Measurements from ENCODE around the gene KCNK17.

Gene KCNK17

GRCh38 chr6:39344821-39345280 lies 30.6 kb upstream of the KCNK17 start:
- no peaks in the 10 kb centered on the region for H3K4me1 Mint-ChIP-seq
- peaks cover 15% of the 10 kb centered on the region for H3K27me3 Mint-ChIP-seq
- no peaks in the 10 kb centered on the region for H3K36me3 Mint-ChIP-seq (ENCODE audit: insufficient read depth)
- no peak for ATAC-seq (replicated peaks; ENCODE audit: extremely low read depth, poor library complexity, severe bottlenecking)
- no peaks in the 10 kb centered on the region for H3K9me3 Mint-ChIP-seq
- H3K27ac Mint-ChIP-seq (ENCODE audit: low read depth) = no peak overlapping the region
- no peak for DNase-seq (ENCODE audit: low spot score in 2 of 2)
- H3K4me3 Mint-ChIP-seq = no peak overlapping the region

GRCh38 chr6:39343396-39343870 lies 29.2 kb upstream of the KCNK17 start:
- no peak for DNase-seq (ENCODE audit: low spot score in 2 of 2)
- Mint-ChIP-seq H3K4me1 (no peaks in the 10 kb centered on the region), H3K27me3 (peaks cover 26% of the 10 kb centered on the region), H3K27ac (ENCODE audit: low read depth) (no peak overlapping the region), H3K36me3 (ENCODE audit: insufficient read depth) (no peaks in the 10 kb centered on the region), H3K9me3 (no peaks in the 10 kb centered on the region), H3K4me3 (no peak overlapping the region)
- ATAC-seq (replicated peaks; ENCODE audit: extremely low read depth, poor library complexity, severe bottlenecking) = no peak

GRCh38 chr6:39342692-39343395 lies 28.6 kb upstream of the KCNK17 start:
- Mint-ChIP-seq H3K4me3 (no peak overlapping the region), H3K9me3 (no peaks in the 10 kb centered on the region), H3K27ac (ENCODE audit: low read depth) (no peak overlapping the region), H3K36me3 (ENCODE audit: insufficient read depth) (no peaks in the 10 kb centered on the region), H3K4me1 (no peaks in the 10 kb centered on the region), H3K27me3 (peaks cover 26% of the 10 kb centered on the region)
- no peak for DNase-seq (ENCODE audit: low spot score in 2 of 2)
- peak; percentile 14 for ATAC-seq (replicated peaks; ENCODE audit: extremely low read depth, poor library complexity, severe bottlenecking)

- H3K4me3 Mint-ChIP-seq = no peak overlapping the region
These were observed 27.7 kb upstream of the KCNK17 start for GRCh38 chr6:39341937-39342336.

GRCh38 chr6:39341352-39341751 lies 27.1 kb upstream of the KCNK17 start:
- no peaks in the 10 kb centered on the region for H3K36me3 Mint-ChIP-seq (ENCODE audit: insufficient read depth)
- ATAC-seq (replicated peaks; ENCODE audit: extremely low read depth, poor library complexity, severe bottlenecking) = no peak

More at GRCh38 chr6:39341937-39342336, 27.7 kb upstream of the KCNK17 start:
- no peak for ATAC-seq (replicated peaks; ENCODE audit: extremely low read depth, poor library complexity, severe bottlenecking)
- H3K27me3 Mint-ChIP-seq = peaks cover 30% of the 10 kb centered on the region
- H3K27ac Mint-ChIP-seq (ENCODE audit: low read depth) = no peak overlapping the region
- no peaks in the 10 kb centered on the region for H3K9me3 Mint-ChIP-seq
- peaks cover 5% of the 10 kb centered on the region for H3K4me1 Mint-ChIP-seq
- no peak for DNase-seq (ENCODE audit: low spot score in 2 of 2)
- H3K36me3 Mint-ChIP-seq (ENCODE audit: insufficient read depth) = no peaks in the 10 kb centered on the region

GRCh38 chr6:39339868-39340550 lies 25.8 kb upstream of the KCNK17 start:
- H3K4me1 Mint-ChIP-seq = peaks cover 18% of the 10 kb centered on the region
- no peak overlapping the region for H3K4me3 Mint-ChIP-seq
- H3K9me3 Mint-ChIP-seq = no peaks in the 10 kb centered on the region
- DNase-seq (ENCODE audit: low spot score in 2 of 2) = no peak
- H3K36me3 Mint-ChIP-seq (ENCODE audit: insufficient read depth) = no peaks in the 10 kb centered on the region
- no peak overlapping the region for H3K27ac Mint-ChIP-seq (ENCODE audit: low read depth)
- H3K27me3 Mint-ChIP-seq = peaks cover 30% of the 10 kb centered on the region
- ATAC-seq (replicated peaks; ENCODE audit: extremely low read depth, poor library complexity, severe bottlenecking) = no peak

More at GRCh38 chr6:39341352-39341751, 27.1 kb upstream of the KCNK17 start:
- no peak overlapping the region for H3K27ac Mint-ChIP-seq (ENCODE audit: low read depth)
- H3K4me1 Mint-ChIP-seq = peaks cover 11% of the 10 kb centered on the region
- no peak overlapping the region for H3K4me3 Mint-ChIP-seq
- H3K9me3 Mint-ChIP-seq = no peaks in the 10 kb centered on the region
- peaks cover 30% of the 10 kb centered on the region for H3K27me3 Mint-ChIP-seq
- DNase-seq (ENCODE audit: low spot score in 2 of 2) = no peak

- Mint-ChIP-seq H3K4me1 (peaks cover 18% of the 10 kb centered on the region), H3K4me3 (no peak overlapping the region), H3K9me3 (no peaks in the 10 kb centered on the region), H3K27me3 (peaks cover 30% of the 10 kb centered on the region), H3K27ac (ENCODE audit: low read depth) (no peak overlapping the region), H3K36me3 (ENCODE audit: insufficient read depth) (no peaks in the 10 kb centered on the region)
- ATAC-seq (replicated peaks; ENCODE audit: extremely low read depth, poor library complexity, severe bottlenecking) (no peak), DNase-seq (ENCODE audit: low spot score in 2 of 2) (no peak)
These were observed 25.1 kb upstream of the KCNK17 start for GRCh38 chr6:39339096-39339867.

GRCh38 chr6:39338397-39338796 lies 24.2 kb upstream of the KCNK17 start:
- Mint-ChIP-seq H3K27ac (ENCODE audit: low read depth) (no peak overlapping the region), H3K4me1 (peaks cover 18% of the 10 kb centered on the region), H3K4me3 (no peak overlapping the region), H3K27me3 (peaks cover 30% of the 10 kb centered on the region), H3K9me3 (no peaks in the 10 kb centered on the region), H3K36me3 (ENCODE audit: insufficient read depth) (no peaks in the 10 kb centered on the region)
- DNase-seq (ENCODE audit: low spot score in 2 of 2) (no peak), ATAC-seq (replicated peaks; ENCODE audit: extremely low read depth, poor library complexity, severe bottlenecking) (no peak)

- H3K9me3 Mint-ChIP-seq = no peaks in the 10 kb centered on the region
- H3K27me3 Mint-ChIP-seq = peaks cover 49% of the 10 kb centered on the region
- no peak for DNase-seq (ENCODE audit: low spot score in 2 of 2)
- H3K4me1 Mint-ChIP-seq = peaks cover 18% of the 10 kb centered on the region
- H3K36me3 Mint-ChIP-seq (ENCODE audit: insufficient read depth) = no peaks in the 10 kb centered on the region
- no peak overlapping the region for H3K27ac Mint-ChIP-seq (ENCODE audit: low read depth)
- ATAC-seq (replicated peaks; ENCODE audit: extremely low read depth, poor library complexity, severe bottlenecking) = no peak
- no peak overlapping the region for H3K4me3 Mint-ChIP-seq
These were observed 21.7 kb upstream of the KCNK17 start for GRCh38 chr6:39335780-39336545.

GRCh38 chr6:39333644-39334438 lies 19.6 kb upstream of the KCNK17 start:
- no peak for DNase-seq (ENCODE audit: low spot score in 2 of 2)
- H3K36me3 Mint-ChIP-seq (ENCODE audit: insufficient read depth) = no peaks in the 10 kb centered on the region
- H3K4me1 Mint-ChIP-seq = peaks cover 18% of the 10 kb centered on the region
- peaks cover 56% of the 10 kb centered on the region for H3K27me3 Mint-ChIP-seq
- ATAC-seq (replicated peaks; ENCODE audit: extremely low read depth, poor library complexity, severe bottlenecking) = no peak
- no peaks in the 10 kb centered on the region for H3K9me3 Mint-ChIP-seq
- H3K27ac Mint-ChIP-seq (ENCODE audit: low read depth) = no peak overlapping the region
- no peak overlapping the region for H3K4me3 Mint-ChIP-seq

- Mint-ChIP-seq H3K4me3 (no peak overlapping the region), H3K27ac (ENCODE audit: low read depth) (no peak overlapping the region), H3K36me3 (ENCODE audit: insufficient read depth) (no peaks in the 10 kb centered on the region), H3K27me3 (peaks cover 69% of the 10 kb centered on the region), H3K4me1 (no peaks in the 10 kb centered on the region), H3K9me3 (no peaks in the 10 kb centered on the region)
- ATAC-seq (replicated peaks; ENCODE audit: extremely low read depth, poor library complexity, severe bottlenecking) (no peak), DNase-seq (ENCODE audit: low spot score in 2 of 2) (no peak)
These were observed 16.3 kb upstream of the KCNK17 start for GRCh38 chr6:39330476-39330875.

Measured in central memory CD8-positive, alpha-beta T cell (primary cell).